Fibroblast of pulmonary artery (primary cell): ENCODE data around the gene MINK1.

Experiments used
- DNase-seq: peaks from one replicate; pipeline ENCODE4 v3.0.0-alpha.2; 2010; ENCODE audit warnings: low read depth
- H3K4me3 ChIP-seq: replicated peaks from 2 replicates; pipeline ENCODE4 v1.5.1; 2011; ENCODE audit warnings: low read depth, mild to moderate bottlenecking, control low read depth, low read length, moderate library complexity
- CTCF ChIP-seq: IDR thresholded peaks from 2 replicates; pipeline ENCODE4 v1.5.1; 2011; ENCODE audit warnings: mild to moderate bottlenecking, control low read depth, low read length, inconsistent platforms; ENCODE audit errors: missing control alignments

MINK1 gene

DNA sequence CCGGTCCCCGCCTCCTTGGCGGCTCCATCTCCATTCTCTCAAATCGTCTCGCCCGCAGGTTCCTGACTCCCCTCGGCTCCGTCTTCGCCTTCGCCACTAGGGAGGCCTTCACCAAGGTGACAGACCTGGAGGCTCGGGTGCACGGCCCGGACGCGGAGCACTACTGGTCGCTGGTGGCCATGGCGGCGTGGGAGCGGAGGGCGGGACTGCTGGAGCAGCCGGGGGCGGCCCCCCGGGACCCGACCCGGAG, 43.5 kb upstream of the MINK1 start:
- no peak for TF ChIP-seq CTCF

GRCh38 chr17:4789951-4790704, 43.0 kb upstream of the MINK1 start:
- TF ChIP-seq CTCF: peak; percentile 35
- peak overlapping the region; percentile 65 for H3K4me3 ChIP-seq
- DNase-seq: peak; percentile 91

More for the DNA sequence above, 43.5 kb upstream of the MINK1 start:
- peak overlapping the region; percentile 65 for H3K4me3 ChIP-seq
- no peak for DNase-seq

GRCh38 chr17:4790705-4791088, 42.4 kb upstream of the MINK1 start:
- TF ChIP-seq CTCF: no peak
- H3K4me3 ChIP-seq: peak overlapping the region; percentile 65
- no peak for DNase-seq

DNA sequence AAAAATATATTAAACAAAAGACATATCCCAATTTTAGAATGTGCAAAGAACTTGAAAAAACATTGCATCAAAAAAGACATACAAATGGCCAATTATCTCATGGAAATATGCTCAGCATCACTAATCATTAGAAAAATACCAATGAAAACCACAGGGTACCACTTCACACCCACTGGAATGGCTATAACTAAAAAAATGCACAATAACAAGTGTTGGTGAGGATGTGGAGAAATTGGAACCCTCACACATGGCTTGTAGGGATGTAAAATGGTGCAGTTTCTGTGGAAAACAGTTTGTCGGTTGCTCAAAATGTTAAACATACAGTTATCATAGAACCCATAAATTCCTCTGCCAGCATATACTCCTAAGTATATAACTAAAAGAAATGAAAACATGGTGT, 38.0 kb upstream of the MINK1 start:
- H3K4me3 ChIP-seq: no peak overlapping the region
- DNase-seq: no peak
- no peak for TF ChIP-seq CTCF

DNA sequence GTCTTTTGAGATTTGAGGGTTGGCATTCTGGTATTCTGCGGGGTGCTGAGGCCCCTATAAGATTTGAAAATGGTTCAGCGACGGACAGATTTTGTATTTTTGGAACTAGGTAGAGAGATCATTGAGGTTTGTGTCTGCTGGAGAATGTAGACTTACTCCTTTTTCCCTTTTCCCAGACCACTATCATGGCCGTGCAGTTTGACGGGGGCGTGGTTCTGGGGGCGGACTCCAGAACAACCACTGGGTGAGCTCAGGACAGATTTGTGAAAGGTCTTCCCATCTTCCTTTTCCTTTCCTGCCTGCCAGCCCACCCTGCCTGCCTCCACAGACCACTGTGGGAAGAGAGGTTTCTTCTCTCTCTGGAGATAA, 36.6 kb upstream of the MINK1 start:
- peak overlapping the region; percentile 100 for H3K4me3 ChIP-seq
- DNase-seq: peak; percentile 40
- no peak for TF ChIP-seq CTCF

DNA sequence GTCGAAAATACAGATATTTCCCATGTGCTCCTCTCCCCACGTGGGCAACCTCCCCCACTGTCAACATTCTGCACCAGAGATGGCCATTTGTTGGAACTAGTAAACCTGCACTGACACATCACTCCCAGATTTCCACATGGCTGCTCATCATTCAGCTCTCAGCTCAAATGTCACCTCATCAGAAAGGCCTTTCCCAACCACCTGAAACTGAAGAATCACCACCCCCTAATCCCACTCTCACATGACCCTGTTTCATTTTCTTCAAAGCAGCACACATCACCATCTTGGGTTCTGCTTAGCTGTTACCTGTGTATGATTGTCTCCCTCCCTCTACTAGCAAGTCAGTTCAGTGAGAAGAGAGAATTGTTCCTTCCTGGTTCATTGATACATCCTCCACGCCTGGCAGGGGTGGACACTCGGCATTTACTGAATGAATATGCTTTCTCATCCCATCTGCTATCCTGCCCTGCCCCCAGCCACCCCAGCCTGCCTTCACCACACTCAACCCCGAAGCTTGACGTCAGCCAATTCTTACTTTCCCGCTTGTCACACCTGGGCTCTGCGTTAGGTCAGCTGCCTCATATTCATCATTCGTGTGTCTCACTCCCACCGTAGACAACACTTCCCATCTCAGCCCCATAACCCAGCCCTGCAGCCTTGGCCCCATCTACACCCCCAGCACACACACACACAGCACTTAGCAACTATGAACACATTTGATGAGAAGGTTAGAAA, 32.5 kb upstream of the MINK1 start:
- DNase-seq: no peak
- no peak overlapping the region for H3K4me3 ChIP-seq
- no peak for TF ChIP-seq CTCF

- H3K4me3 ChIP-seq: no peak within 1 kb of the TSS
- DNase-seq: no peak
- TF ChIP-seq CTCF: no peak
Observed at GRCh38 chr17:4802228-4802627, 30.9 kb upstream of the MINK1 start, which contains the start of gene C17orf114. Gene C17orf114 (minus strand): TSS chr17:4802328.
